ENCODE data around the gene SYPL1.

The SYPL1 gene

GRCh38 chr7:106112118-106112971, at the start of gene SYPL1:
SYPL1 (minus strand) TSS chr7:106112312; CDS start chr7:106112208, 104 bp downstream.
- in situ Hi-C loops (cut with MboI; ENCODE audit: low sequenced_read_pairs, unreplicated experiment), result no loop called here

GRCh38 chr7:106155027-106155426, 42.9 kb upstream of the SYPL1 start:
- TF ChIP-seq CTCF (IDR thresholded peaks at IDR 0.05; ENCODE audit: borderline replicate concordance, control extremely low read depth, extremely low read depth, insufficient read depth, missing control alignments), result no peak
- in situ Hi-C loops (cut with MboI; ENCODE audit: low sequenced_read_pairs, unreplicated experiment), result loop anchor here (25.0 kb wide), 1 partner anchor 393 kb away; no protein-coding TSS in a partner anchor
- DNase-seq (ENCODE audit: low spot score), result no peak

More at GRCh38 chr7:106112118-106112971, at the start of gene SYPL1:
- TF ChIP-seq CTCF (IDR thresholded peaks at IDR 0.05; ENCODE audit: borderline replicate concordance, control extremely low read depth, extremely low read depth, insufficient read depth, missing control alignments), result no peak
- peak; percentile 94 for DNase-seq (ENCODE audit: low spot score)

DNA sequence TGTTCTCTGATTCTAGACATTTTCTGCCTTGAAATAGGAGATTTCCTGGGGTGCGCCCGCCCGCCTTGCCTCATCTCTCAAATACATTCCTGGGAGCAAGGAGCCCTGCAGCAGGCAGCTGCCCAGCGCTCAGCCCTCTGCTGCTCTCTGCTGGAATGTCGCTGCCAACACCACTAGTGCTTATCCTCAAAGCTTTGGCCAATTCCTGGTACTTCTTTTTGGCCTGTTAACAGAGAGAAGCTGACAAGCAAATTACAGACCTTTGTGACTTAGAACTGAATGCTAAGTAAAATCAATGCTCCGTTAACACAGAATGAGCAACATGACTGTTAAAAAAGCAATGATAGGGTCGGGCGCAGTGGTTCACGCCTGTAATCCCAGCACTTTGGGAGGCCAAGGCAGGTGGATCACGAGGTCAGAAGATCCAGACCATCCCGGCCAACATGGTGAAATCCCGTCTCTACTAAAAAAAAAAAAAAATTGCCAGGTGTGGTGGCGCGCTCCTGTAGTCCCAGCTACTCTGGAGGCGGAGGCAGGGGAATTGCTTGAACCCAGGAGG, 41.9 kb upstream of the SYPL1 start:
- TF ChIP-seq CTCF (IDR thresholded peaks at IDR 0.05; ENCODE audit: borderline replicate concordance, control extremely low read depth, extremely low read depth, insufficient read depth, missing control alignments), result peak; percentile 86
- in situ Hi-C loops (cut with MboI; ENCODE audit: low sequenced_read_pairs, unreplicated experiment), result loop anchor here (5.0 to 25.0 kb wide), 2 partner anchors 97 to 392 kb away; no protein-coding TSS in a partner anchor
- DNase-seq (ENCODE audit: low spot score), result peak; percentile 78

DNA sequence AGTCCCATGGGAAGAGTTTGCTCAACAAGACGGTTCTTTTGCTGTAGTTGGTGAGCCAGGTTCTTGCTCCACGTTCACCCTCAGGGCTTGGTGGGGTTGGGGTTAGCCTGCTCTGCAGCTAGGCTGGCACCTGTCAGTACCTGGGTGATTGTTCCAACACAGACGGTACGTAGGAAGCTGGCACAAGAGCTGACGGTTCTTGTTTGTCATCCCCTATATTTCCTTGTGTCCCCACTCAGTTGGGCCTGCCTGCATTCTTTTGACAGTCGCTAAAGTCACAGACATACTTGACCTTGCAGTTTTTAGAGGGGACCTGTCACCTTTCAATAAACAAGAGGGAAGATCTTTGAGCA, 40.2 kb upstream of the SYPL1 start:
- in situ Hi-C loops (cut with MboI; ENCODE audit: low sequenced_read_pairs, unreplicated experiment), result loop anchor here (5.0 to 25.0 kb wide), 2 partner anchors 95 to 390 kb away; no protein-coding TSS in a partner anchor
- no peak for DNase-seq (ENCODE audit: low spot score)
- TF ChIP-seq CTCF (IDR thresholded peaks at IDR 0.05; ENCODE audit: borderline replicate concordance, control extremely low read depth, extremely low read depth, insufficient read depth, missing control alignments), result no peak

- no peak for DNase-seq (ENCODE audit: low spot score)
- TF ChIP-seq CTCF (IDR thresholded peaks at IDR 0.05; ENCODE audit: borderline replicate concordance, control extremely low read depth, extremely low read depth, insufficient read depth, missing control alignments), result no peak
- in situ Hi-C loops (cut with MboI; ENCODE audit: low sequenced_read_pairs, unreplicated experiment), result loop anchor here (5.0 to 25.0 kb wide), 2 partner anchors 94 to 389 kb away; no protein-coding TSS in a partner anchor
Measured at GRCh38 chr7:106151459-106152312, 39.6 kb upstream of the SYPL1 start.

DNA sequence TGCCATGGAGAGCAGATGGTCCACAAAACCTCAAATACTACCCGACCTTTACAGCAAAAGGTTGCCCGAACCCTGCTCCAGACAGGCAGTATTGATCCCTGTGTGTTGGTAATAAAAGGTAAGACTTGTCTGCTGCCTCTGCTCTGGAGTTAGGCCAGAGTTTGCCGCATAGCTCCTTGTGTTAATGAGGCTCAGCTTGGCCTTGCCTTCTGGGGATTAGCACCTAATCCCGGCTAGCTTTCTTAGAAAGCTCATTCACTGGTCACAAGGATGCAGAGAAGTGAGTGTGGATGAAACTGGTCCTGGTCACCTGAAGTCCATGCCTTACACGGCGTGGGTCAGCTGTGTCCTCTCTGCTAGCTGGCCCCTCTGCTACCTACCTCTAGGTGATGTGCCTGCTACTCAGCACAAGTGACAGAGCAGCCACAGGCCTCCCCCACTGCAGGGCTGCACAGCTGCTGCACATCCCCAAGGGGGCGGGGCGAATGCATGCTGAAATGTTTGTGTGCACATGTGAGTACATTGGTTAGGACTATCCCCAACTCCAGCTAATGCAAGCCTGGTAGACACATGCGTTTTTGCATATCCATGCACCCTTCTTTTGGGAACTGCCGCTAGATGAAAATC, 31.7 kb upstream of the SYPL1 start:
- in situ Hi-C loops (cut with MboI; ENCODE audit: low sequenced_read_pairs, unreplicated experiment), result no loop called here
- no peak for TF ChIP-seq CTCF (IDR thresholded peaks at IDR 0.05; ENCODE audit: borderline replicate concordance, control extremely low read depth, extremely low read depth, insufficient read depth, missing control alignments)
- no peak for DNase-seq (ENCODE audit: low spot score)

Data from GM13976 (cell line).